Measurements from ENCODE around the gene HOMER2.
A peak's percentile ranks its signal among the peaks of the same experiment; 100 is the strongest.

Gene HOMER2

GRCh38 chr15:82855286-82856100, 97.0 kb downstream of the HOMER2 start:
- DNase-seq = no peak

GRCh38 chr15:82854554-82854953, 98.0 kb downstream of the HOMER2 start:
- no peak for DNase-seq

GRCh38 chr15:82852941-82853561, 99.5 kb downstream of the HOMER2 start:
- DNase-seq = no peak

DNA sequence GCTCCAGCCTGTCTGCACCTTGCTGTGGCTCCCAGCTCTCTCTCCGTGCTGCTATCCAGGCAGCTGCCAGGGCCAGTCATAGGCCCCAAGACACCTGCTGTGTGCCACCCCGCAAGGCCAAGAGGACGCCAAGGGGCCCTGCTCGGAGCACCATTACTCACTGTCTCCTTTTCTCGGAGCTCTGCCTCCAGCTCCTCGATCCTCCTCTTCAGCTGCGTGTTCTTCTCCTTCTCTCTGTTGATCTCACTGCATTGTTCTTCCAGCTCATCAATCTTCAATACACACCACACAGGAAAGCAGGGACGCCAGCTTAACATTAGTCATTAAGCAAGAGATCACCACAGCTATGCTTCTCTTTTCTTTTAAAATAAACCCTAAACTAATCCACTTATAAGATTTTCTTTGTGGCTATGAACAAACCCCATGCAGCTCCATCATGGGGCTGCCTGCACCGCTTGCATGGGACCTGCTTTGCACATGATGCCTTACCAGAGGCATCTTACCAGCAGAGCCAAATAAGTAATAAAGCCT, 100.5 kb downstream of the HOMER2 start:
- DNase-seq = no peak

DNA sequence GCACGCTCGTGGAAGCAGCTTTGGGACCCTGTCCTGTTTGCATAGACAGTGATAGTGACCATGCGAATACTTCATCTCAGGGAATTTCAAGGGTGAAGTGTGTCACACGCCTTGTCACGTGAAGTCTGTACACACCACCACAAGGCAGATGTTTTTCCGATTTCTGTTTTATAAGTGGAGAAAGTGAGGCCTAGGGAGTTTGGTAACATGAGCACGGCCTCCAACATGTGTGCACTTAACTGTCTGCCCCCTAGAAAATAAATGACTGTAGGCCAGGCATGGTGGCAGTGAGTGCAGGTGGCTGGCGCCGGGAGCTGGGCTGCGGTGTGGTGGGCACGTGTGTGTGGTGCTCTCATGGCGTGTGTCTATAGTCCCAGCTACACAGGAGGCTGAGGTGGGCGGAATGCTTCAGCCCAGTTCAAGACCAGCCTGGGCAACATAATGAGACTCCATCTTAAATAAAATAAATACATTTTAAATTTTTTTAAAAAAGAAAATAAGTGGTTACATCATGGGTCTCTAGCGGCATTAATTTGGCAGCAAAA, 101.1 kb downstream of the HOMER2 start:
- DNase-seq = no peak

DNA sequence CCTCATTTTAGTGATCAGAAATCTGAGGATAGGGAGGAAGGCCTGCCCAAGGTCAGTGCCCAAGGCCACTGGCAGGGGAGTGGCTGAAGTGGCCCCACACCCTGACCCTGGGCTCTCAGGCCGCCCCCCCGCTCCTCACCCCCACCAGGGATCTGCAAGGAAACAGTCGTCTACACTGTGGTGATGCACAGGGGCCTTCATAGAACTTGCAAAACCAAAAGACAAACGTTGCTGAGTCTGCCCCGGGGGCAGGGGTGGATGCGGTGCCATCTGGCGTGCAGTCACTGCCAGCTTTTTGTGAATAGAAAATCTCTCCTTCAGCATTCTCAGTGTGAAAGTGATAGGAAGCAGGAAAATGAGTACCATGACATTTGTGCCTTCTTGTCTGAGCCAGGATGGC, 101.8 kb downstream of the HOMER2 start:
- no peak for DNase-seq

GRCh38 chr15:82849556-82850512, 102.7 kb downstream of the HOMER2 start:
- DNase-seq = peak; percentile 67

DNA sequence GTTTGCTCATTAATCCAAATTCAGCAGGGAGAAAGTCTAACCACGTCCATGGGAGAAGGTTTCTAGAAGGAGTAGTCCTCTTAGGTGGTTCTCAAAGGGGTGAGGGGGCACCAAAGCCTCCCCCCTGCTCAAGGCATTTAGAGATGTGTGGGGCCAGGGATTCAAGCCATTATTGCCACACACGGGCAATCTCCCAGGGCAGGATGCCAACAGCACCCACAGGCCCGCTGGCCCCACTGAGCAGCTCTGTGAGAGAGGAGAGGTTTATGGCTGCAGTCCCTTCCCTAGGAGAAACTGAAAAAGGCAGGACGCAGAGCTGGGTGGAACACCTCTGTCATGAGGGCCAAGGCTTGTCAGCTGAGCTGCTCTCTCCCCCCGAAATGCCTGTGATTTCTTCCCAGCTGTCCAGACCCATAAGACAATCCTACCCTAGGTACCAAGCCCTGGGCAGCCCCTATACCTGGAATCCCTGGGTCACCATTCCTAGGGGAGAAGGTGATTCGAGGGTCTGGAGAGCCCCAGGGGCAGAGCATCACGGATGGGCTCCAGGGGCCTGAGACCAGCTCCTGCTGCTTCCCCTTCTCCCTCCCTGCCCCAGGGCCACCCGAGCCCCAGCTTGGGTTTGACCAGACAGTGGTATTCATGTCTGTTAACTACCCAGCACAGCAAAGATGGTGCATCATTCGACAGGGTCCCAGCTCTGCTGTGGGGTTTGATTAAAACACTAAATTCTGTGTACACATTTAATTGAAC, 104.1 kb downstream of the HOMER2 start:
- DNase-seq = no peak

DNA sequence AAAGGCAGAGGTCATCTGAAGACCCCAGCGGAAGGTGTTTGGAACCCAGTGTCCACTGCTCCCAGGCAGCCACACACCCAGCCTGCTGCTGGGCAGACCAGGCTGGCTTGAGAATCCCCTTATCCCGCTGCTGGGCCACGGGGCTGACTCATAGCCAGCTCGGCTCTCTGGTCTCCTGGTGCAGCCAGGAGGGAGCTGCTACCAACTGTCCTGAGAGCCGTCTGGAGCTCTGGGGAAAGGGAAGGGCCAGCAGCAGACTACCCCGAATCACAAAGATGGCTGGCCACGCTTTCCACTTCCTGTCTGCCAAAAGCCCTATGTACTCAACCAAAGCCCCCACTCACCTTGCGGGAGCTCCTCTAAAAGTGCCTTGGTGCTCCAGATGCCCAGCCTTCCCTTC, 104.8 kb downstream of the HOMER2 start:
- DNase-seq = no peak

- no peak for DNase-seq
Measured at GRCh38 chr15:82846621-82847020, 105.9 kb downstream of the HOMER2 start.

- no peak for DNase-seq
Measured at GRCh38 chr15:82845686-82846085, 106.8 kb downstream of the HOMER2 start.

DNA sequence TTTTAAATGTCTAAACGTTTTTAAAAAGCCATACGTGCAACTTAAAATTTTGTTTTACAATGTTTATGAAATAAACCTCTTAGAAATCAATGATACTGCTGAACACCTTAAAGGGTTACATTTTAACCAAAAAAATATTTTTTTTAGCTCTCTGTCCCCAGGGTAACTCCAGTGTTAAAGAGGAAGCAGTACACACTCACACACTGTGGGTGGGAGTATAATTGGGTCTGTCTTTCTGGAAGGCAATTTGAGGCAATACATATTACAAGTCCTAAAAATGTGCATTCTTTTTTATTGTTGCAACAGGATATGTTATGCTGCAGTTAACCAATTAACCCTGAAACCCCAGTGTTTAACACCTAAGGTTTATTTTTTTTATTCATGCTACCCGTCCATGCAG, 109.0 kb downstream of the HOMER2 start:
- DNase-seq = no peak

DNA sequence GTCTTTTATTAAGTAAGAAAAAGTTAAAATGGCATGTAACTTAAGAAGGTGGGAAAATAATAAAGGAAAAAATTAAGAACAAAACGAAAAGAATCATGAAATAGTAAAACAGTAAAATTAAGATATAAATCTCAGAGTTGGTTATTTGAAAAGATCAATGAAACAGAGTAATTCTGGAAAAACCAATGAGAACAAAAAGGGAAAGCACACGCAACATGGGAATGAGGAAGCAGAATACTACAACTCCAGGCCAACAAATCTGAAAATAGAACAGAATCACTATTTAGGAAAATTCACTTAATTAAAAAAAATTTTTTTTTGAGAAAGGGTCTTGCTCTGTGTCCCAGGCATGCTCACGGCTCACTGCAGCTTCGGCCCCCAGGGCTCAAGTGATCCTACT, 112.4 kb downstream of the HOMER2 start:
- no peak for DNase-seq

DNA sequence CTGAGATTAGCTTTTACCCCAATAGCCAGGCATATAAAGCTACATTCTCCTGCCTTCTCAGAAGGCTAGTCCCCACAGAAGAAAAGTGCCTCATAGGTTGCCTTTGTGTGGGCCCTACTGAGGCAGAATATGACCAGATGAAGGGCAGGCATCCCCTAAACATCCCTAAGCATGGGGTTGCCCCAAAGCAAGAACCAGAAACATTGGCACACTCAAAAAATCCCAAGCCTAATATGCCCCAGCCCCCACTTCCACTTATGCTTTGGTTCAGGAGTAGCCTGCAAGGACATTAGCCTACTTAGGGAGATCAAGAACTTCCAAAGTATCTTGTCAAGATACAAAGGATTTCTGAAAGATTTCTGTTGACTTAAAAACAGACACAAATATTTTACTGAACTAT, 113.4 kb downstream of the HOMER2 start:
- no peak for DNase-seq

GRCh38 chr15:82838096-82838735, 114.3 kb downstream of the HOMER2 start:
- no peak for DNase-seq

GRCh38 chr15:82835391-82835917, 117.1 kb downstream of the HOMER2 start:
- no peak for DNase-seq

DNA sequence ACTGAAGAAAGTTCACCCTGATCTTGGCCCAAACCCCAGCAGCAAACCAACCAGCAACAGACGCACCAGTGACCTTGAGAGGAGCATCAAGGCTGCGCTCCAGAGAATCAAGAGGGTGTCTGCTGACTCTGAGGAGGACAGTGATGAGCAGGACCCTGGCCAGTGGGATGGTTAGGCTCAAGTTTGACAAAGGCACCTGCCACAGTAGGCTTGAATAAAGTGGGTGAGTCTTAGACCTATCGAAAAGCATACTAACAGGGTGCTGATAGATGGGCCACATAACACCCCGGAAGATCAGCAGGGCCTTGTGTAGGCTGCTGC, 119.2 kb downstream of the HOMER2 start:
- DNase-seq = no peak

GRCh38 chr15:82832601-82833361, 119.7 kb downstream of the HOMER2 start:
- no peak for DNase-seq

GRCh38 chr15:82831894-82832600, 120.5 kb downstream of the HOMER2 start:
- DNase-seq = no peak

All from activated CD8-positive, alpha-beta memory T cell treated with anti-CD3 and anti-CD28 coated beads, Interleukin-2, amount 50 U/mL, for 48 hours (primary cell).